Stomach (tissue), 4 donors: Measurements from ENCODE around the gene GOLGA2.

Source experiments
- EP300 ChIP-seq: sonication (generic); formaldehyde crosslinking; IDR thresholded peaks from one replicate; pipeline ENCODE4 v1.6.1; 2017; ENCODE audit warnings: antibody characterized with exemption
- POLR2AphosphoS5 ChIP-seq, 3 donors: sonication (generic); formaldehyde crosslinking; IDR thresholded peaks; one replicate each; pipeline ENCODE4 v1.6.1; 2016; ENCODE audit warnings: antibody characterized with exemption in 3 of 3

- no peak for TF ChIP-seq EP300
- TF ChIP-seq POLR2AphosphoS5 (IDR thresholded peaks at IDR 0.05): no peak
Measured at GRCh38 chr9:128254855-128255759, 20.7 kb downstream of the GOLGA2 start.
